HG03342 (cell line): ENCODE measurements around the gene TMUB1.
A peak's percentile ranks its signal among the peaks of the same experiment; 100 is the strongest.

Experiments used
- ATAC-seq: cut with Tn5 transposase; IDR thresholded peaks from one replicate; pipeline ENCODE4 v1.9.1; 2021; ENCODE audit warnings: mild to moderate bottlenecking, moderate library complexity; ENCODE audit not compliant: unreplicated experiment

The TMUB1 gene

DNA sequence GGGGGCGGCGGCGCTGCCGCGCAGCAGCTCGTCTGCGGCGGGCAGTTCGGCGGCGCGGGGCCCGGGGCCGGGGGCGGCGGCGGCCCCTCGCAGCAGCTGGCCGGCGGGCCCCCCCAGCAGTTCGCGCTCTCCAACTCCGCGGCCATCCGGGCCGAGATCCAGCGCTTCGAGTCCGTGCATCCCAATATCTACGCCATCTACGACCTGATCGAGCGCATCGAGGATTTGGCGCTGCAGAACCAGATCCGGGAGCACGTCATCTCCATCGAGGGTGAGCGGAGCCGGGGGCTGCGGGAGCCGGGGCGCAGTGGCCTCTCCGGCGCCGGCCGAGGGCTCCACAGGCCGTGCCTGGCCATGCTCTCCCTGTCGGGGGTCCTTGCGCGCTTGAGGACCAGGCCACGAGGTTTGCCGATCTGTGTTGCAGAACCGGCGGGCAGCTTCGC is 3.5 kb upstream of the TMUB1 start:
- no peak for ATAC-seq

DNA sequence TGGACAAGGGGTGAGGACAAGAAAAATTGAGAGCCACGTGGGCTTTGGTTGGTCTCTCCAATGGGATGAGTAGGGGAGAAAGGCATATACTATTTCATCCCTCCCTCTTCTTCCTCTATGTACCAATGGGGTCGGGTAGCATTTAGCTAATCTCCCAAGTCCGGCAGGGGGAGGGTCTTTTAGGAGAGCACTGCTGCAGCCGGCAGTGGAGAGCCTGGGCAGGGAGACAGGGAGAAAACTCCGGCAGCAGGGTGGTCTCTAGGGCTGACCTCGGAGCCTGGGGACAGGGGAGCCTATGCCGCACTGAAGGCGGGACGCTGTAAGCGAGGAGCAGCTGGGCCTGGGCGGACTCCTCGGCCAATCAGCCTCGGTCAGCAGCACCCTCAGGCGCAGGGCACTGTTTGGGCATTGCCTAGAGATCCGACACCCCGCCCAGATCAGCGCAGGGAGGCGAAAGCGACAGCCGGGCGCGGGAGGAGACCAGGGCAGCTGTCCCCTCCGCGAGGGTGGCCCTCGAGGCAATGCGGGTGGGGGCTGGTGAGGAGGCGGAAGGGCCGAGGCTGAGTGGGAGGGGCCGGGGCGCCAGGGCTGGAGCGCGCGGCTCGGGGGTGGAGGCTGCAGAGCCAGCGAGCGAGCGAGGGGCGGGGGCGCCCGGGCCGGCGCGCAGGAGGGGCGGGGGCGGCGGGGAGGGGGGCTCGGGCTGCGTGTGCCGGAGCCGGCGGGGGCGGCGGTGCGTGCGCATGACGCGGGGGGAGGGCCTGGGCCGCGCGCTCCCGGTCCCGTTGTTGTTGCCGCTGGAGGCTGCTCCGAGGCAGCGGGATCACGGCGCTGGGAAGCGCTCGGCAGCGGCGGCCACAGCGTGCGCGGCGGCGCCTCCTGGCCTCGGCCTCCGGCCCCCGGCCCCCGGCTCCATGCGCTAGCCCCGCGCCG is 2.7 kb upstream of the TMUB1 start, which contains the start of gene AGAP3:
Gene AGAP3, plus strand, starts transcription at position 785 of the 930 bp plus-strand sequence. CDS start 267 bp downstream, outside the sequence.
- peak; percentile 40 for ATAC-seq

DNA sequence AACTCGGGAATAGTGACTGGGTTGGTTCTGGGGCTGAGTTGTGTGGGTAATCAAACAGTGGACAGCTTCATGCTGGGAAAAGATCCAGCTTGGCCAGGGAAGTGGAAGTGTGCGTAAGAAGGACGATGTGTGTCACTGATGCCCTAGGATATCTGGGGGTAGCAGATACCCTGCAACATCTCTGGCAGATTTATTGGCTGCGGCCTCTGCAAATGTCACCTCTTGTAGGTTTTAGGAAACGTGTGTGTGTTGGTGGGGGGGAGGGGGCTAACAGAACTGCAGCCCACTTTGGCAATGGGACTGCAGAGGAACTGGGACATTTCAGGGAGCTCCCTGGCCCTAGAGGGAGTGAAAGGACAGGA is 2.0 kb upstream of the TMUB1 start:
- no peak for ATAC-seq

DNA sequence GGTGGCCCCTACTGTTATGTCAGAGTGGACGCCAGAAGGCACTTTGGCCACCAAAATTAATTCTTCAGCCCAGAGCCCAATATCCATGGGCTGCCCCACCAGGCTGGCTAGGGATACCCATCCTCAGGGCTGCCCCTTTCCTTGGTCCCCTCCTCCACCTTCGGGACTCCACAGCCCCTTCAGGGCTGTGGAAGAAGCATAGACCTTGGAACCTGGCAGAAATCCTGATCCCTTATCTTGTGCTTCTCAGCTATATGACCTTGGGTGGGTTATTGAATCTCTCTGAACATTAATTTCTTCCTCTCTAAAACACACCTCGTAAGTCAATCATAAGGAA is 499 bp upstream of the TMUB1 start:
- ATAC-seq = no peak

DNA sequence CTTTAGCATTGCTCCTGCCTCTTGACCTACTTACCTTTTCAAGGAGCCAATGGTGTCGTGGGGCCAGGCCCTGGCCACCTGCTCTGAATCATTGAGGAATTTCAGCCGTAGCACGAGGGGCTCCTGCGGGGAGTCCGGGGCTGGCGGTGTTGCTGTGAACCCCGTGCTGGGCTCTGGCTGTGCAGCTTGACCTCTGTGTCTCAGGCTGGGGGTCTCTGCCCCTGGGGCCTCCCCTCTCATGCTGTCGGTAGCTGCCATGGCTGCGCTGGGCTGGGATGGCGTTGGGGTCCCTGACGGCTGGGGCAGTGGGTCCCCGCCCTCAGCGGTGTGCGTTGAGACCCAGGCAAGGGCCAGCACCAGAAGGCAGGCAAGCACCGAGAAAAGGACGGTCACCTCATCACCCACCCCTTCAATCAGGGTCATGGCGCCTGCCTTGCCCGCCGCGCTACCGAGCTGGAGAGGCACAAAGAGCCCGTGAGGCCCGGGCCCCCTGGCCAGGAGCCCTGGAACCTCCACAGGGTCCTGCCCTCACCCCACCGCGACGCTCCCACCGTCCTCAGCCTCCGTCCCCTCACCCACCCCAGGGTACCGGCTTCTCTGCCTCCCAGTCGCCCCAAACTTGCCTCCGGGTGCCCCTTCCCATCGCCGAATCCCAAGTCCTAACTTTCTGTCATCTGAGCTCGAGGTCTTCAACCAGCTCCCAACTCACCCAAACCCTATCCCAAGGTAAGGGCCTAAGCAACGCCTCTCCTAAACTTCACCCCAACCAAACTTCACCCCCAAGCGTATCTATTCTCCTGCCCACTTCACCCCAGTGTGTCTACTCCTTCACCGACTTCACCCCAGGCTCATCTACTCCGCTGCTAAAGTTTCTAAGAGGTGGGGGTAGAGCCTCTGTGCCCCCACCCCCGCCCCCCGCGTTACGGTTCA is 887 bp downstream of the TMUB1 start:
- ATAC-seq = no peak

DNA sequence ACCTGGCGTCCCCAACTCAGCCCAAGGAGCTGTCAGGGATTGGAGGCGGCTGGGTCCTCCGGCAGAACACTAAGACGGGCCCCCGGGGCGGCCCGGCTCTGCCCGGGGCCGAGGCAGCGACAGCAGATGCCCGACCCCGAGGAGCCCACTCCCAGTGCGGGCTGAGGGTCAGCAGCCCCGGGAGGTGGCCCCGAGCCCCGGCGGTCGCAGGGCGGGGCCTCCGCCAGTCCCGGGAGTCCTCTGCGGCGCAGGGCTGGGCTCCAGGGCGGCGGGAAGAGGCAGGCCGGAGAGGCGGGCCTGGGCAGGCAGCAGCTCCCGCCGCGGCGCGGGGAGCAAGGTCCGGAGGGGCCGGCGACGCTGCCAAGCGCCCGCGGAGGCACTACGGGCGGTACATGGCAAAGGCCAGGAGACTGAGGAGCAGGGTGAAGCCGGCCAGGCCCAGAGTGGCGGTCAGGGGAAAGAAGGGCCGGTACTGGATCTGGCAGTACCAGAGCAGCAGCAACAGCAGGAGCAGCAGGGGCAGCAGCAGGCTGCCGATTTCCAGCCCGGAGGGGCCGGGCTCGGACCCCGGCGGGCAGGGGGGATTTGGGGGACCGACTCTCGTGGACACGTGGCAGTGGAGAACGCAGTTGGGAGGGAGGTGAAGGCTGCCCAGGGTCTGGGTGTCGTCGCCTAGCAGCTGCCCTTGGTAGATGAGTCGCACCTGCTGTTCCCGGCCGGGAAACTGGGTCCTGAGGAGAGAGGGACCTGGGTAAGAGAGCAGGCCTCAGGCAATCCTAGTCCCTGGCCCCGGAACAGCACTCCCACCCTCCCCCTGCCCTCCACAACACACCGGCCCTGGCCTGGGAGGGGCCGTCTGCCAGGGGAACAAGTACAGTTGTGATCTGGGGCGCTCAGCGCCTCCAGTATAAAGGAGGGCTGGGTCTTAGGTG is 1.9 kb downstream of the TMUB1 start:
- no peak for ATAC-seq

DNA sequence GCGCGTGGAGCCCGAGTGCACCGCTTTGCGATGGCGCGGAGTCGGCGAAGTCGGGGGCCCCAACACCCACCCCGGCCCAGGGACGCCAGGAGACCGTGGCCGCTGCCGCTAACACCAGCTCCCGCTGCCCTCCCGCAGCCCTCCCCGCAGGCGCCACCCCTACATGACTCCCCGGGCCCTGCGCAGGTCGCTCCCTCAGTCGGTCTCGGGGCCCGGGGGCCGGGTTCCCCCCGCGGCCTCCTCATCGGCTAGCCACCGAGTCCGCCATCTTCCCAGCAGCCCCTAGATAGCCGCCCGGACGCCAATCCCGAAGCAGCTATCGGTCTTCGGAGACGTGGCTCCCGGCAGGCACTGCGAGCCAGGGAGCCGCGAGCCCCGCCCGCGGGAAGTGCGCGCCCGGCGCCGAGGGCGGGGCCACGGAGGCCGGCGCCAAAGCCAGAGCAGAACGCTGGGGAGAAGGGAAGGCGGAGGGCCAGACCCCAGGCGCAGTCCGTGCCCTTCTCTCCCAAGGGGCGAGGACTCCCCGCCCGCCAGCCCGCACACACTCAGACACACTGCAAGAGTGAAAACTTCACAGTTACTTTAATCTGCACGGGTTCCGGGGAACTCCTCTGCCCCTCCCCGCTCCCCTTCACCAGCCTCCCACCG is 2.6 kb downstream of the TMUB1 start, which contains the start of gene FASTK:
Gene FASTK, minus strand, starts transcription at position 288 of the 648 bp plus-strand sequence. Its CDS starts 43 bp downstream, at position 245.
- ATAC-seq = peak; percentile 78

DNA sequence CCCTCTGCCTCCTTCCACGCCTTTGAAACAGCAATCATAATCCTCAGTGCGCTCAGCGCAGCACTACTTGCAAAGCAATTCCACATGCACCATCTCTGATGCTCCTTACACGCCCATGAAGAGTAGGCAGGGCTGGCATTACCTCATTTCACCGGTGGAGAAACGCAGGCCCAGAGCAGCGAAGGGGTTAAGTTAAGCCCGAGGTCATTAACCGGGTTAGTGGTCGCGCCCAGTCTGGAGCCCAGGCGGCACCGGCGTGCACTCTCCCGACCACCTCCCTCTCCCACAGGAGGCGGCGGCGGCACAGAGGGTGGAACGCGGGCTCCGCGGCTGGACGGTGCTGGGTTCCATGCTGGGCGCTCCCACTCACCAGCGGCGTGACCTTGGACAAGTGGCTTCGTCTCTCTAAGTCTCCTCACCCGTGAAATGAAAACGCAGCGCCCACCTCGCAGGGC is 3.2 kb downstream of the TMUB1 start:
- peak; percentile 1 for ATAC-seq

DNA sequence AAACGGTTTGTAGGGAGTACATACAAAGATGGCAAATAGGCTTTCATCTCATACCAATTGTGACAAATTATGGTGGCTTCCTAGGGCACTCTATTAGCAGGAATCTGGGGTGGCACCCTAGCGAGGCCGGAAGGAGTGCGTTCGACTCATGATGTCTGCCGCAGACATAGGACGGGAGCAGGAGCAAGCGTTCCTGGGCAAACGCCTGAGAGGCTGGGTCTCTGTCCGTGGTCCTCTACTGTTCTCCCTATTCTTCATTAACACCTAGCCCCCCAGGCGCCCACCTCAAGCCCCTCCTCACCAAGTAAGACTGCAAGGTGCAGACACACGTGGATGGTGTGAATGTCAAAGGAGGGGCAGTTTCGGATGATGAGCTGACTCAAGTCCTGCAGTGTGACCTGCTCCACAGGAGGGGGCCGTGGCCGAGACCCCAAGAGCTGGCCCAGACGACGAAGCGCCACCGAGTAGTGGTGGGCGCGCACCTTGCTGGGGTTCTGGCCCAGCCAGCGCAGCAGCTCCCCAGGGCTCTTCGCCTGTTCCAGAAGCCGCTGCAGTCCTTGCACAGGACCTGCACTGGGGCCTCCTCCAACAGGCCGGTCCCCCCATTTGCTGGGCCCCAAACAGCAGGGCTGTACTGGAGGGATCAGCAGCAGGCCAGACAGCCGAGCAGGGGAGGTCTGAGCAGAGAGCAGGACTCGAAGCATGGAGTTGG is 3.9 kb downstream of the TMUB1 start:
- ATAC-seq = no peak

DNA sequence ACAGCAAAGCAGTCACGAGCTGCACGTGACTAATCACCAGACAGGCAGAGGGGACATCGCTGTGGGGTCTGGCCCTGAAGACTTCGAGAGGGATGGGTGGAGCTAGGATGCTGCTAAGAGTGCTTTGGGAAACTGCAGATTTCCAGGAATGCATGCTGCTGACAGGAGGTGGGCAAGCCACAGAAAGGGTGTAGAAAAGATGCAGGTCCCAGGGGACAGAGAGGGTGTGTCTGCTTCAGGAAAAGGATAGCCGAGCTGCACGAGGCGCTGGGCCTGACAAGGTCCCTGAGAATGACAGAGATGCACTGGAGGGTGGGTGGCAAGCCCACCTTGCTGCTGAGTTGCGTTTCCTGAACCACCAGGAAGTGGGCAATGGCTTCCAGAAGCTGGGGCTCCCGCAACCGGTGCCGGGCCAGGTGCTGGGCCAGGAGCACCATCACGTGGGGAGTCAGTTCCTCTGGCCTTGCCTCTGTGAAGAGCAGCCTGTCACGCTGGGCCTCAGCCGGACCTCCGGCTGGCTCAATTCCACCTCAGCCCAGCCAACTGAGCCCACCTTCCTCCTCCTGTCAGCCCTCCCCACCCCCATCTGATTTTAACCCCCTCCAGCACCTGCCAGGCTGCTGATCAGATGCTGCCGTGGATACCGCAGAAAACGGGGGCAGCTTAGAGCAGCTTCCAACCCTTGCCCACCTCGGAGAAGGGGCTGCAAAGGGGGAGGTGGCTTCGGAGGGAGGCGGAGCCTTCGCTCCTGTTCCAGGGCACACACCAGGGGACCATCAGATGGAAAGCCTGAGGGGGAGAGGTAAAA is 4.9 kb downstream of the TMUB1 start:
- no peak for ATAC-seq

DNA sequence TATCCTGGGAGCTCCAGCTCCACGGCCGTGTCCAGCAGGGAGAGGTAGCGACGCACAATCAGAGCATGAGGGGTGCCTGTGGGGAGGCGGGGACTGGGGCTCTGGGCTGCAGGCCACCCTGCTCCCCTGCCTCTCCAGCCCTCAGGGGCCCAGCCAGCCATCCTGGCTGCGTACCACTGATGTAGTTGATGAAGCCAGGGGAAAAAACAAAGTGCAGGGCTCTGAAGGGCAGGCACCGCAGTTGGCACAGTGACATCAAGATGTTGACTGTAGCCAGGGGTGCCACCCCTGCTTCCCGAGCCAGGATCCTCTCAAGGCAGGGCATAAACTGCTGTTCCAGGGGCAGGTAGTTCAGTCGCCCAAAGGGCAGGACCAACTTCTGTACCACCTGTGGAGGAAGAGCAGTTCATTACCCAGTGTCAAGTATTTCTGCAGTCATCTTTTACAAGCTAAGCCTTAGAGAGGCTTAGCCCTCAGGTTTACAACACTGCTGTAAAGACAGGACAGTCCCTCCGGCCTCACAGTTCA is 5.5 kb downstream of the TMUB1 start:
- no peak for ATAC-seq

DNA sequence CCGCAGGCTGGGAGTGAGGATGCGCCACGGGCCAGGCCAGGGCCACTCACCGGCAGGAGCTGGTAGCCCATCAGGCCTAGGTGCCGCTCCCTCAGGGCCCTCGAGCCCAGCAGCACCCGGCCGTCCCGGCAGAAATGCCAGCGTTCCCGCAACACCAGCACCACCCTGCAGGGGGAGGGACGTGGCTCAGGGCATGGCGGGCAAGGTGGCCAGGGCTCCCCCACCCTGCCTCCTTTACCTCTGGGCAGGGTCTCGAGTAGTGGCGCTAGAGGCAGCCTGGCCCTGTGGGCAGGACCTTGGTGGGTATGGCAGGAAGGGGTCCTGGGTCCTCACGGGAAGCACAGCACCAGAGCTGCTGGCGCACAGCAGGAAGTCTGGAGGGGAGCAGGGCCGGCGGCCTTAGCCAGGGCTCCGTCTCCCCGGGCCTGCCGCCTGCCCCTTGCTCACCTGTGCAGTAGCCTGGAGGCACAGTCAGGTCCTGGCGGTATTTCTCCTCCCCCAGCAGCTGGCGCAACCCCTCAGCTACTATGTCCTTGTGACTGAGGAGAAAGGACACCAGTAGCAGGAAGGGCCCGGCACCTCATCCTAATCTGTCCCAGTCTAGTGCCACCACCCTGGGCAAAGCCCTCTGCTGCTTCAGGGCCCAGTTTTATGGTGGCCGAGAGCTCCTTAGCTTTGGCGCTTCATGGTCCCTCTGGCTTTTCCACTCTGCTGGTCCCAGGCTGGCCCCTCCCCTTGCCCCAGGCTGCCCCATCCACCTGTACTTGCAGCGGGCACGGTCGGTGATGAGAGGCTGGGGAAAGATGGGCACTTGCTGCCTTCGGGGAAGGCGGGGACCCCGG is 6.2 kb downstream of the TMUB1 start:
- no peak for ATAC-seq

DNA sequence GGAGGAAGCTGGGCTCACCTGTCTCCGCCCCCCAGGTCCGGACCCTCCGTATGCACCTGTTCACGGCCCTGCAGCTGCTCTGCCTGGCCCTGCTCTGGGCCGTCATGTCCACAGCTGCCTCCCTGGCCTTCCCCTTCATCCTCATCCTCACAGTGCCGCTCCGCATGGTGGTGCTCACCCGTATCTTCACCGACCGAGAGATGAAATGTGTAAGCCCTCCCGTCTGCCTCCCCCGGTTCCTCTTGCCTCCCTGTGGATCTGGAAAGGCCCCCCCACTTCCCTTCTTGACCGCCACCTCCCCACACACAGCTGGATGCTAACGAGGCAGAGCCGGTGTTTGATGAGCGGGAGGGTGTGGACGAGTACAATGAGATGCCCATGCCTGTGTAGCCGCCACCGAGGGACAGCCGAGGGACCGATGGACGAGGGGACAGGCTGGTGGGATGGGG is 7.3 kb downstream of the TMUB1 start:
- ATAC-seq = no peak

DNA sequence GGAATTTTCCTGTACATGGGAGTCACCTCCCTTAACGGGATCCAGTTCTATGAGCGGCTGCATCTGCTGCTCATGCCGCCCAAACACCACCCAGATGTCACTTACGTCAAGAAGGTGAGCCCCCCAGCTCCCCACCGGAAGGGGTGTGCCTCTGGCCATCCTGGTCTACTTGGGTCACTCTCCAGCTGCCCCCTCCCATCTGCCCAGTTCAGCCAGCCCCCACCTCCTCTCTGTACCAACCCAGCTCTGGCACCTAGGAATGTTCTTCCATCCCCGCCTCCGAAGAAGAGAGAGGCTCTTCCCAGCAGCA is 7.7 kb downstream of the TMUB1 start:
- no peak for ATAC-seq

DNA sequence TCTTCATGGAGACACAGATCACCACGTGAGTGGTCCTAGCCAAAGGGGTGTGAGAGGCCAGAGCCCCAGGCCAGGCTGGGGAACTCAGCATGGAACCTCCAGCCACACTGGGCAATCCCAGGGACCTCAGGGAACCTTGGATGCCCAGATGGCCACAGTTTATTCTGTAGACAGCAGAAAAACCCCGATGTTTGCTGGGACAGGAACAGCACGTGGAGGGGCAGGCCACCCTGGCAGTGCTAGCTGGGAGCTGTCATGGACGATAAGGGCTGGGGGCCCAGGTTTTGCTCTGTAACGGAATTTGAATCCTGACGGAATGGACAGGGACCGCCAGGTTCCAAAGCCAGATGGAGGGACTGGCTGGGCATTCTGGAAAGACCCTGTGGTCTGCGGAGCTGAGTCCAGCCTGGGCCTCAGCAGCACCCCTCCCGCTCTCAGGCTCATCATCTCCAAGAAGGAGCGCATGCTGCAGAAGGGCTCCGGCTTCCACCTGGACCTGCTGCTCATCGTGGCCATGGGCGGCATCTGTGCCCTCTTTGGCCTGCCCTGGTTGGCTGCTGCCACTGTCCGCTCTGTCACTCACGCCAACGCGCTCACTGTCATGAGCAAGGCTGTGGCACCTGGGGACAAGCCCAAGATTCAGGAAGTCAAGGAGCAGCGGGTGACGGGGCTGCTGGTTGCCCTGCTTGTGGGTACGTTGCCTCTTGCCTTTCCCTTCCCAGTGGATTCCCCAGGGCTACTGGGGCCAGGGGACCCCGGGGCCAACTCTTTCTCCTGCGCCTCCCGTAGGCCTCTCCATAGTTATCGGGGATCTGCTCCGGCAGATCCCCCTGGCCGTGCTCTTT is 8.3 kb downstream of the TMUB1 start:
- ATAC-seq = no peak

DNA sequence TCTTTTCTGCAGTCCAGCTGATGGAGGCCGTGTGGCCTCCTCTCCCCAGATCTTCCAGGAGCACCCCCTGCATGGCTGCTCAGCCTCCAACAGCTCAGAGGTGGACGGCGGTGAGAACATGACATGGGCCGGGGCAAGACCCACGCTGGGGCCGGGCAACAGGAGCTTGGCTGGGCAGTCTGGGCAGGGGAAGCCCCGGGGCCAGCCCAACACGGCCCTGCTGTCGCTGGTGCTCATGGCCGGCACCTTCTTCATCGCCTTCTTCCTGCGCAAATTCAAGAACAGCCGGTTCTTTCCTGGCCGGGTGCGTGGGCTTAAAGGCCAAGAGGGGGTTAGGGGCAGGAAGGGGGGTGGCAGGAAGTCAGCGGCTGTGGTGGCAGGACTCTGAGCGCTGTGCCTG is 9.3 kb downstream of the TMUB1 start:
- no peak for ATAC-seq
